NCI-H748 (cell line): ENCODE results near the gene SLC9A9.

Experiments used
- DNase-seq: peaks from one replicate; lab custom pipeline; 2025; ENCODE audit not compliant: unreplicated experiment; lab: John Stamatoyannopoulos, UW

SLC9A9 gene

DNA sequence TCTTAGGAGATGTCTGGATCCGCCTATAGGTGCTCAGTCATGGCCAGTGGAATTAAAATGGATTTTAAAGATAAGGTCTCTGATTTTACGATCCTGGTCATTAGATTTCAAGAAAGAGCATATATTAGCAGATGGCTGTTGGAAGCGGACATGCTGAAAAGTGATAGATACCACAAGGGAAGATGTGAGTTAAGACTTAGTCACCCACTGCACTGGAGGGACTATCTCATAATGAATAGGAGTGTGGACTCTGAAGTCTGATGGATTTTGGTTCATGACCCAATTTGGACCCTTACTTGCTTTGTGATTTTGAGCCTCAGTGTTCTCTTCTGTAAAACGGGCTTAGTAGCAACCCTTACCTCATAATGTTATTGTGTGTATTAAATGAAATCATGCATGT, 514.0 kb downstream of the SLC9A9 start:
- DNase-seq = no peak

DNA sequence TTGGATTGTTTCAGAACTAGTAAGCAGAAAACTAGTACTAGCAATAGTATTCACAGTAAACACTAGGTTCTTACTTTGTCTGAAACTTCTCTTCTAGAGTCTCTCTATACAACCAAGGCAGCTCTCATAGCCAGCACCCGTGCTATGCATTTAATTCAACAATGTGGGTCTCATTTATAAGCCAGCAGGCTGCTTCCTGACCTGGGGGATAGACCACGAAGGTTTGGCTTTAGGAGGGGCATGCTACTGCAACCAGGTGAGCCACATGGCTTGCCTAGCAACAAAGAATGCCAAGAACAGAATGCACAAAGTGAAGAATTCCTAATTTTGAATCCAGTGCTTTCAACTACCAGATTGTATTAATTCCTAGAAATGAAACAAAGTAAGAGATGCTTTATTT, 514.9 kb downstream of the SLC9A9 start:
- no peak for DNase-seq

DNA sequence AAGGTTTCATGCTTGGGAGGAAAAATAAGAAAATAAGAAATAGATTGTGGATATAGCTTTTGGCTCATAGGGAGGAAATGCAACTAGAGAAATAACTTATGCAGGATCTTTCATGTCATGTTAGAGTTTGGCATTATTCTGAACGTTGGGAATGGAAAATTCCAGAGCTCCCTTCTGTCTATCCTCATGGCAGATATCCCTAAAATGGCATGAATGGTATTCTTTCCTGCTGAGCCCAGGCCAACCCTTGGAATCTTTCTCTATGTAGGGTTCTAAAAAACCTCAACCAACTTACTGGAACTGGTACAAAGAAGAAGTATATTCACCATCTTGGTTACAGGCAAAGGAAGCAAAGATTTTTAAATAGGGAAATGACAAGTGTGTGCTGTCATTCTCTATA, 516.2 kb downstream of the SLC9A9 start:
- DNase-seq = no peak

DNA sequence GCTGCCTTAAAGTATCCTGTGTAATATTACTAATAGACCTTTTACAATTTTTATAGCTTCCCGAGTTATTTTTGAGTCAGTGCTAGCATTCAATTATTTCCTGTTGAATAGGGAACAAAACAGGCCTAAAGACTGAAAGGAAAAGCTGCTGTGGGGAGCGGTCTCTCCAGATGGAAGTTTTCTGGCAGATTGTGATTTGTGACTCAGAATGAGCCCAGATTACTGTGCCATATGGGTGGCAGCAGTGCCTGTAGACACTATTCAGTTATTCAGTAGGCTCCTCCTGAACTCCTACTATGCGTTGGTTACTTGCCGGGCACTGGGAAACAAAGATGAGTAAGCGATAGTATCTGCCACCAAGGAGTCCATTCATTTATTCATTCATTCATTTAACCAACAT, 516.9 kb downstream of the SLC9A9 start:
- DNase-seq = no peak

DNA sequence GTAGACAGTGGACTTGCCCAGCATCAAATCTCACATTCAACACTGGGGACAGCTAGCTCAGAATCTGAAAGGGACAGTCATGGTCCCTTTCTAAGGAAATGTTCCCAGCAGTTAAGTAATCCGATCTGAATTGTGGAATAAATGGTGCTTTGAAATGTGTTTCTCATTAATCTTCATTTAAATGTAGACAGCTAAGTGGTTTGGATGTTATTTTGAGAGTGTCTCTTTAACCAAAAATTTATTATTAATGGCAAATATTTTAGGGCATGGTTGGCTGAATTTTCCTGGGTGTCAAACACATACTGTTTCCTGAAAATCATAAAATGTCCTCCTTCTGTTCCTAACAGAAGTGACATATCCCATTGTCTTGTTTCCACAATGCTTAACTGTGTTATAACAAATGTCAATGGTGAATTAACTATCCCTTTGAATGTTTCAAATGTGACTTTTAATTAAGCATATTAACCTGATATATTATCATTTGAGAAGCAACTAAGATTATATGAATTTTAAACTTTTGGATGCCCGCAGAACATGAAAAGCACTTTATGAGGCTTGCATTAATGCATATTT, 517.9 kb downstream of the SLC9A9 start:
- no peak for DNase-seq

DNA sequence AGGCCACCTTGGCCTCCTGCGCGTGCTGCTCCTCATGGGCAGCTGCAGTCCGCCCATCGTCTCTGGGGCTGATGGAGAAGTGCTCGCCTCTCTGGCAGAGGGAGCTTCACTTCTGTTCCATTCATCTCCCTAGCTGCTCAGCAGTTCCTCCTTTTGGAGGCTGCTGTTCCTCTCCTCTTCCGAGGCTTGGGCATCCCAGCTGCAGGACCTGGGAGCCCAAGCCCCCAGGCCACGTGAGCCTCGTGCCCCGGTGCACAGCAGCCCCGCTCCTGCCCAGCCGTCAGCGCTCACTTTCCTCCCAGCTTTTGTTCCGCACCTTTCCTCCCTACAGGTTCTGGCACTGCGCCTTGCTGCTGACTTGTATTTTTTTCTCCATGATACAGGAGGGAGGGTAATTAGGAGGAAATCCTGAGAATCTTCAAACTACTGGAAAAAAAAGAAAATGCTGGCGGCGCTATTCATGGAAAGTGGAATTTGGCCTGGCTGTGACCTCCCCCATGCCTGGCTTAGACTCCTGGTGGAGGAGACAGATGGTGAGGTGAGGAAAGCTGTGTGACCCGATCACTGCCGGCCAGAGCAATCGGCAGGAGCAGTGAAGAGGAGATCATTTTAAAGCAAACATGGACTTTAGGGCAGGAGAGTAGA, 518.6 kb downstream of the SLC9A9 start:
- DNase-seq = no peak

DNA sequence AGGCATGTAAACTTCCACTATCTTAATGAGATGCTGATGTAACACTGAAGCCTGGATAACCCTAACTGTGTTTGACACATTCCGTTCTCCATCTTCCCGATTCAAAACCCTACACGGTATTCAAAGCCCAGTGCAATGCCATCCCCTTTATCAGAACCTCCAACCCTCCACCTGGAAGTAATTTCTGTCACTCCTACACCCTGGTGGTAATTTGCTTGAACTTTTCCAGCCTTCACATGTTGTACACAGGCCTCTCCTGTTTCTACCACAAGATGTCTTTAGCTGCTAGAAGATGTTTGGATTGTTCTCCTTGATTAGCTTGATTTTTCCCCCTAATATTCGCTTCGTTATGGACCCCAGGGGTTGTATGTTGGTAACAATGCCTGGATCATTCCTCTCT, 519.8 kb downstream of the SLC9A9 start:
- DNase-seq = no peak

DNA sequence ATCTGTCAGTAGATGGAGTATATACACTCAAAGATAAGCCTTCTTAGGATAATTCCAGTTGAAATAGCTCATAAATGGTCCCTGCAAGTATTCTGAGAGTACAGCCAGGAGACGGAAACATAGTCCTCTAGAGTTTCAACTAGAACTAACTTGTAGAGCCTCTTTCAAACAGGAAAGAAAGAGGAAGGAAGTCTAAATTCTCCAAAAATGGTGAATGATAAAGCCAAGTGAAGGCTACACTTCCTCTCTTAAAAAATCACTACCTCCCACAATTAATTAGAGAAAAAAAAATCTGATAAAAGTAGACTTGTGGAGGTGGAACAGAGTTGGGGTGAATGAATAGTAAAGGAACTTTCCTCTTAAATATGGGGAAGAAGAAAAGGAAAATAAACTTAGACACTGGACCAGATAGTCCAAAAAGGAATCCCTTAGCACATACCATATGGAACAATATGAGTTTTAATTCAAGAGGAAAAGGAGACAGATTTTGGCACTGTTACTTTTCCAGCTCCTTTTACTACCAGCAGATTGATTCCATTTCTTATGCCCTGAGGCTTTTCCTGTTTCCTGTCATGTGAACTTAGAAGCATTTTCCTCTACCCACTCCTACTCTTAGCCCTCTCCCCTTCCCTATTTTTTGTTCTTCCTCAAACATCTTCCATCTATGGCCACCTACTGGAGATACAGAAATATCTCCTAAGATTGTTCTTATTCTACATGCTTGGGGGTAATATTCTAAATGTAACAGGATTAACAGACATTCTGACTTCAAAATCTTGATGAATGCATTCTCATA, 521.1 kb downstream of the SLC9A9 start:
- DNase-seq = no peak

DNA sequence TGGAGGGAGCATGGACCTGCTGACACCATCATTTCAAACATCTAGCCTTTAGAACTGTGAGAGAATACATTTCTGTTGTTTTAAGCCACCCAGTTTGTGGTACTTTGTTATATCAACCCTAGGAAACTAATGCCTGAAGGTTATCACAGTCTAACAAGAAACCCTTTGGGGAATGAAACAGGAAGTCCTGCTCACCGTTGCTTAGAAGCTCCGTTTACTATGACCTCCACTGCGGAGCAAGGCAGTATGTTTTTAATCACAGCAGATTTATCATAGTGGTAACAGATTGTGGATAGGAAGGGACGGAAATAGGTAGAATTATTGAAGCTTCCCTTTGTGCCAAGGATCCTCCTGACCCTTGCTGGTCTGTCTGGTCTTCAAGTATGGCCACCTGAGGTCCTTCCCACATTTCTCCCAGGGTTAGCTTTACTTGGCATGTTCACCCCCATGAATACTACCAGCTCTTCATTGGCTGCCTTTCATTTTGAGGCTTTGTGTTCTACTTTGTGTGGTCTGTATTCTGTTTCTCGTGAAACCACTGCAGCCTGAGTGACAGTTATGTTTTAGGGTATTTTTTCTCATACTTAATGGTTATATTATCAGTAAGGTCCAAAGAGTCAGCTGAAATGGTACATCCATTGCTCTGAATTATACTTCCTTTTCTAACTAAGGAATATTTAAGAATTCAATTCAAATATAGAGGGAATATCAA, 527.1 kb downstream of the SLC9A9 start:
- DNase-seq = no peak

DNA sequence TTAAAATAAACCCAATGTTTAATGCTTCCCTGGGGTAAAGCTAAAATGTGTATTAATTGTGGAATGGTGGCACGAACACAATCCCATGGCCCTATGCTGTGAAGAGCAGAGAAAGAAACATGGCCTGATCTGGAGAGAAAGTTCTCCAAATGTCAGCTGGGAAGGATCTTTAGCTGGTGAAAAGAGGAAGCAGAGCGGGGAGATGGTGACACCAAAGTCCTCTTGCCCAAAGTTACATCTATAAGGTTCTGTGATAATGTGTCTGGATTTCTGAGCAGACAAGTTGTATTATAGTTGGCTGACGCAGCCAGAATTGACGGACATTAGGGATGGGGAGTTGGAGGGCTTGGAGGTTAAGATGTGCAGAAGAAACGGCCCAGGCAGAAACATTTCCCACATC, 532.5 kb downstream of the SLC9A9 start:
- no peak for DNase-seq

DNA sequence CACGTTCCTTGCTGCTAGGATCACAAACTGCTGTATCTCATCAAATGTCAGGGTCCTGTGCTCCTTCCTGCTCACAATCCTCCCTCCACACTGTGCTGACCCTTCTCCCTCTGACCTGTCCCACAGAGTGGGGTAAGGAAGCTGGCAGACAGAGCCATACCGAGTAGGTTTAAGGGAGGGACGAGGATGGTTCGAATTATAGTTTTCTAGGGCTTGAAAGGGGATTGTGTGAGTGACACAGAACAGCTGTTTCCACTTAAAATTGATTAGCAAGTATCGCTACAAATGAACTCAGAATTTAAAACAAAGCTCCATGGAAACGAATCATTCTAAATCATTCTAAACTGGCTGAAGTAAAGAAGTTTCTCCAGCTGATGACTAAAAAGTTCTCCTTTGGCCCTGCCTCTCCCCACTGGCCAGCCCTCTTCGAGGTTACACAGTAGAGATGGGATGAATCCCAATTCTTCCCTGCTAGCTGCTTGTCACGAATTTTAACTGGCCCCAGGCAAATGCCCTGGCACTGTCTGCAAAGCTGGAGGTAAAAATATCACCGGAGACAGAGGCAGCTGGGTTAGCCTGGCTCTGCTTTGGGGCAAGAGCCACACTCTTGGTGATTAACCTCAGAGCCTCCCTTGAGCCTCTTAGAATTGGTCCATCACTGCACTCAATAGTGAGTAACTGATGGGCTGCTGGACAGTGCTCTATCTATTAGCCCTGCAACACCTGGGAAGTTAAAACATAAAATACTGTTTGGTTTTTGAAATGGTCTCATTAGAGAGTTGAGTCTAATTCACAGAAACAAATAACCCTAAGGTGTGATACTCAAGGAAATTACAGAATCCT, 533.8 kb downstream of the SLC9A9 start:
- DNase-seq = no peak

DNA sequence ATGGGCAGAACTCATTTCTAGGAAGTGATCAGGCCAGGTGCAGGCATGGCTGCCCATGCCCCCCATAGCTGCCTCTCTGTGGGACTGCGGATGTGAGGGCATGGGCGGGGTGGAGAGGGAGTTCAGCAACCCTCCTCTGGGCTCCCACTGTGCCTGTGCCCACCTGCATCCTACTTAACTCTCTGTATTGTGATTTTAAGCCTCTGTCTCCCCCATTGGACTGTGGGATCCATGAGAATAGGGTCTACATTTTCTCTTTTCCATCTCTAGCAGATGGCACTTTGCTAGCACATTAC, 534.4 kb downstream of the SLC9A9 start:
- no peak for DNase-seq

DNA sequence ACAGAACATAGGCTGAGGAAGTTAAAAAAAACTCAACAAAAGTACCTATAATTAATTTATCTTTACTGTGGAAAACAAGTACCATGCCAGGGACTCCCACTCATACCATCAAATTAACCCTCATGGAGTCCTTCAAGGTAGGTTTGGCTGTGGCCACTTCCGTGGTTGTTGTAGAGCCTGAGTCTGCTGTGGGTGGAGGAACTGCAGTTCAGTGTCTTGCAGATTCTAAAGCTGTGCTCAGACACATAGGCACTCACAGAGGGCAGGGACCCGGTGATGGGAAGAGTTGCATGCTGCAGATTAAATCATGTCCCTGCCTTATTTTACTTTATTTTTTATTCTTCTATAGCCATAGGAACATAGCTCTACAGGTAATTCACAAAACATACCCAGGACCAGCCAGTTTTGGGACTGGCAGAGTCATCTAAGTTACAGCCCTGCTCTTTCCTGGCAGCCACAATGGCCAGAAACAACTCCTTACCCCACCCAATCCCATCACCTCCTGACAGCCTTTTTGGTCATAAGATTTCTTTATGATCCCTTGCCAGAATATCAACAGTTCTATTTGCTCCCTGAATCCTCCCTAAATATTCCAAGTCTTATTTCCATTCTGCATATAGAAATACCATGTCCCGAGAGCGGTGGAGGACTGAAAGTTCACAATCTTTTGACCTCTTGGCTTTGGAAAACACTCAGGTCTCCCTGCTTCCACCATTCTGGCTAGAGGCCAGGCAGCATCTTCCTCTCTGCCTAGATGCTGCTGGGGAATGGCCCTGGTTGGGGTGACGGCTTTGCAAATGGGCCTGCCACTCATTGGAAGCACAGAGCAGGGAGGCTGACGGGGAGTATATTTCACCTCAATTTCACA, 535.0 kb downstream of the SLC9A9 start:
- no peak for DNase-seq

DNA sequence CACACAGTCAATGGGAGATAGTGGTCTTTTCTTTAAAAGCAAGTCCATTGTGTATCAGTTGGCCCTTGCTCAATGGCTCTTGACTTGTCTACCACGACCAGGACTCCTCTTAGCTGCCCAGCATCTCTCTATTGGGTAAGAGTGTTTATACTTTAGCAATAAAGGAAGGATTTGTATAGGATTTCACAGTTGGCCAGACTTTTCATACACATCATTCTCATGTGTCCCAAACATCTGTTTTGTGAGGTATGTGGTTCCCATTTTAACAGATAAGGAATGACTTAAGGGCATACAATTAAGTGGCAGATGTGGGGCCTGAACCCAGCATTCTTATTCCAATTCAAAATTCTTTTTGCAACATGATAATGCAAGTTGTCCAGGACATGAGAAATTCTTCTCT, 537.2 kb downstream of the SLC9A9 start:
- no peak for DNase-seq

DNA sequence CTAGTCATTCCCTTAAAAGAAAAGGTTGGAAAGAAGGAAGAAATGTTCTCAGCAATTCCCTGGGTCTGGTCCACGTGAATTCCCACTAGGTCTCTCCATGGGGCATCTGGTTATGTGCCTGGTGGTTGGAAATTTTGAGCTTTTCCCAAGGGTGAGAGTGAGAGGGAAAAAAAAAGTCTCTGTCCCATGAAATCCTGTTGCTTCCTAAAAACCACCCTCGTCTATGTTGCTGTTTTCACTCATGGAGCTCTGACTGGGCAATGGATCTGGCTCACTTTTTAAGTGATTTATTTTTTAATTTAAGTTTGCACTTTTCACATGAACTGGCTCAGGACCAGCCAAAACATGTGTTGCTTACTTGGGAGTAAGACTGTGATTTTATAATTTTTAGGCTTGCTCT, 538.6 kb downstream of the SLC9A9 start:
- no peak for DNase-seq

DNA sequence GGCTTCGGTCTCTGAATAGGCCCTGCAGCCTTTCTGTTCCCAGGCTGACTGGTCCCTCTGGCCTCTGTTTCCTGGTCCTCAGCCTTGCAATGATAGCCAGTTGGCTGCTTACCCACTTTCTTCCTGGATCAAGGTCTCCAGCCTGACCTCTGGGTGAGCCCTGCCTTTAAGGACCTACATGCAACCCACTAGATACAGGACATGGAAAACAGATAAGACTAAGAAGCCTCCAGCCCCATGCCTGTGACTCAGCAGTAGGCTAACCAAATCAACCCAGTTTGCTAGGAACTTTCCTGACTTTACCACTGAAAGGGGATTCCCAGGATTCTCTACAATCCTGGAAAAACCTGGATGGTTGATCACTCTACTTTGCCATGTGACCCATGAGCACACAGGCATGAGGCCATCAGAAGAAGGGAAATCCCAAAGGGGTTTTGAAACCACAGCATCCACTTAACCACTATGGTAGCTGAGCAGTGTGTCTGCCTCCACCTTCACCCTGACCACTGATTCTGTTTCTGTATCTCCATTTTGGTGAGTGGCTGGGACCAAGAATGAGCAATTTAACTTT, 540.6 kb downstream of the SLC9A9 start:
- no peak for DNase-seq

DNA sequence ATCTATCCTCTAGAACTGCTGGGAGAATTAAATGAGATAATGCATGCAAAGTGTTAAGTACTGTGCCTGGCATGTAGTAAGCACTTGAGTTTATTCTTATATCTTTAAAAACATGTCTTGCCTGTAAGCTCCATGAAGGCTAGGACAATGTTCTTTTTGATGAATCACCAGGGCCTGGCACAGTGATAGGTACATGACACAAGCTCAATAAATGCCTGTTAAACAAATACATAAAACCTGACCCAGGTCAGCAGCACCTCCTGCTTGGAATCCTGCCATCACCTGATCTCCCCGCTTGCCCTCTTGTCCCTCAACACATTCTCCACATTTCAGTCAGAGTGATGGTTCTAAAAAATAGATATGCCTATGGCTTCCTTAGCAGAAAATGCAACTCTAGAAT, 541.9 kb downstream of the SLC9A9 start:
- DNase-seq = no peak

DNA sequence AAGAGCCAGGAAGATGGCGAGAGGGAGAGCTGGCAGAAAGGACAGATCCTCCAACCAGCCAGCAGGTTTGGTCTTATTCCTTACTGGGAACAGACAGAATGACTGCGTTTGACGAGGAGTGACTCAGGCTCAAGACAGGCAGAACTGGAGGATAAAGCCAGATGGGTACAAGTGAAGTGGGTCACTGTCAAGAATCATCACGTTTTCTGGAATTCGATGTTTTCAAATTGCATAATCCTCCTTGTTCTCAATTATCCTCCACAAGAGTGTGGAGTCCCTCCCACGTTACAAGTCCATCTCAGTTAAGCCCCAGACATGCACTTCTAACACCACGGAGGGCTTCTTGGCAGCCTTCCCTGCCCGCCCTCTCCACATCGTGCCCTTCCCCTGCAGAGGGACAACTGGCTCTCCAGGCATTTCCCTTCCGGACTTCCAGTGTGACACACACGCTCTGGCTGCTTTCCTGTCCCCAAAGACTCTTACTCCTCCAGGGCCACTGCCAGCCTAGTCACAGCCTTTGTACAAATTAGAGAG, 545.6 kb downstream of the SLC9A9 start:
- no peak for DNase-seq

DNA sequence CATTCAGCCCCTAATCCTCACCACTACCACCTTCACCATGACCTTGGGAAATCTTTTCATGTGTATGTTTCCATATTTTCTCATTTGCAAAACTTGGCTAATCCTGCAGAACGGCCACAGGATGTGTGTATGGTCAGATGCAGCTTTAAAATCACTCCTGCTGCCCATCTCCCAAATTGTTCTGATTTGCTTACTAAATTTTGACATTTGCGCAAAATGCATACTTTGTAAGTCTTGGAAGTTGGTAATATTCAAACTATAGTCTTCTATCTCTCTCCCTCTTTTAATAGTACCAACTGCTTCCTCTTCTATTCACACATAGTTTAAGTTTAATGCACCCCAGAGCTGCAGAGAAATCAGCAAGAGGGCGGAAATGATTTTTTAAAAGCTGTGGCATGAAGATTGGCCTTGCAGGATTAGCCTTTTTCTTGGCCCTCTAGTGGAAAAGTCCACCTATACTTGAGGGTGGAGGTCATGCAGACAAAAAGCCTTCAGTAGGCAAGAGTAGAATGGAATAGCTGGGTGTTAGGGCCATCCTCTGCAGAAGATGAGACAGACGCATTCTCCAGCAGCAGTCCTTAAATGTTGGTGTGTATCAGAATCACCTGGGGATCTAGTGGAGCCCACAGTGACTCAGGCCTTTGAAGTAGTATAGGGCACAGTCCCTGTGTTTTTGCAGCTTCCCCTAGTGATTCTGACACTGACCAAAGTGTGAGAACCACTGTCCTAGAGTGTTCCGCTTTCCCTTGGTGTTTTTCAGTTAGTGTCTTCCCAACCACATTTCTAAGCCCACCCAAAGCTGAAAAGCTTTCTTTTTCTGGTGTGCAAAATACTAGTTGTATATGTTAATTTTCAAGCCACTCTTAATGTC, 547.0 kb downstream of the SLC9A9 start:
- no peak for DNase-seq
